GM19463 (cell line): Measurements from ENCODE around the gene SHISA2.

Experiments used
- ATAC-seq: cut with Tn5 transposase; IDR thresholded peaks from one replicate; pipeline ENCODE4 v1.9.1; 2021; ENCODE audit warnings: mild to moderate bottlenecking, moderate library complexity; ENCODE audit not compliant: unreplicated experiment

The SHISA2 gene

DNA sequence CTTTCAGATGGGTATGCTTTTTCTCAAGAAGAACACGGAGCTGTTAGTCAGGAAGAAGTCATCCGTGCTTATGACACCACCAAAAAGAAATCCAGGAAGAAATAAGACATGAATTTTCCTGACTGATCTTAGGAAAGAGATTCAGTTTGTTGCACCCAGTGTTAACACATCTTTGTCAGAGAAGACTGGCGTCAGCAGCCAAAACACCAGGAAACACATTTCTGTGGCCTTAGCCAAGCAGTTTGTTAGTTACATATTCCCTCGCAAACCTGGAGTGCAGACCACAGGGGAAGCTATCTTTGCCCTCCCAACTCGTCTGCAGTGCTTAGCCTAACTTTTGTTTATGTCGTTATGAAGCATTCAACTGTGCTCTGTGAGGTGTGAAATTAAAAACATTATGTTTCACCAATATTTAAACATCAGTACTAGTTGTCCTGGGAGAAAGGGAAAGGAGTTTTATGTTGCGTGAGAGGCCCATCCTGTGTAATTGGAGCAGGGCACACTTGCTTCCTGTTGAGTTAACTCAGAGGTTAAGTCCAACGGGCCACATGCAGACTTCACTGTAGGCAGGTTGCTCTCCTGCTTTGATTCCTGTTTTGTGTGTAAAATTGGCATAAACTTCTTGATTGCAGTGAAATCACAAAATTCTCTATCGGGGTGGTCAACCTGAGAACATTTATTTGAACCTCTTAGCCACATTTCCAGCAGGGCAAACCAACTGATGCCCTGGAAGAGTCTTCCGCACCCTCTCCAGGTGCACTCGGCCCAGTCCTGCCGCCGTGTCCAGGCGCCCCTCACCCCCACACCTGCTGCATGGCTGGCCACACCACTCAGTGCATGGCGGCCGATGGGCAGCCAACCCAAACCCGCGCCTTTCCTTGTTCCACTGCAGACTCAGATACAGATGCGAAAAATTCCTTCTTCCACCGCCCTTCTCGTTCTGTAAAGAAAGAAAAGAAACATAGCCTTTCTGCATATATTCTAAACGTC, 31.6 kb downstream of the SHISA2 start:
- no peak for ATAC-seq

DNA sequence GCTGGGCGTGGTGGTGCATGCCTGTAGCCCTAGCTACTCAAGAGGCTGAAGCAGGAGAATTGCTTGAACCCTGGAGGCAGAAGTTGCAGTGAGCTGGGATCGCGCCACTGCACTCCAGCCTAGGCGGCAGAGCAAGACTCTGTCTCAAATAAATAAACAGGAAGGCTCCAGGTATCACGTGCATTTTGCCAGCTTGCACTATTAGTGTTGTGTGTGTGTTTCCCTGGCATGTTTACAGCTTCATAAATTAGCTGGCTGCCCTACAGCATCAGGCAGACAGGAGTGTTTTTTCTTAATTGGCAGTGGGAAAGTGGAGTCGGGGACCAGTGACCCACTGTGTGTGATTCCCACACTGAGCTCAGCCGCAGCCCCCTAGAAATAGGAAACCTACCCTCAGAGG, 32.6 kb downstream of the SHISA2 start:
- ATAC-seq: no peak

DNA sequence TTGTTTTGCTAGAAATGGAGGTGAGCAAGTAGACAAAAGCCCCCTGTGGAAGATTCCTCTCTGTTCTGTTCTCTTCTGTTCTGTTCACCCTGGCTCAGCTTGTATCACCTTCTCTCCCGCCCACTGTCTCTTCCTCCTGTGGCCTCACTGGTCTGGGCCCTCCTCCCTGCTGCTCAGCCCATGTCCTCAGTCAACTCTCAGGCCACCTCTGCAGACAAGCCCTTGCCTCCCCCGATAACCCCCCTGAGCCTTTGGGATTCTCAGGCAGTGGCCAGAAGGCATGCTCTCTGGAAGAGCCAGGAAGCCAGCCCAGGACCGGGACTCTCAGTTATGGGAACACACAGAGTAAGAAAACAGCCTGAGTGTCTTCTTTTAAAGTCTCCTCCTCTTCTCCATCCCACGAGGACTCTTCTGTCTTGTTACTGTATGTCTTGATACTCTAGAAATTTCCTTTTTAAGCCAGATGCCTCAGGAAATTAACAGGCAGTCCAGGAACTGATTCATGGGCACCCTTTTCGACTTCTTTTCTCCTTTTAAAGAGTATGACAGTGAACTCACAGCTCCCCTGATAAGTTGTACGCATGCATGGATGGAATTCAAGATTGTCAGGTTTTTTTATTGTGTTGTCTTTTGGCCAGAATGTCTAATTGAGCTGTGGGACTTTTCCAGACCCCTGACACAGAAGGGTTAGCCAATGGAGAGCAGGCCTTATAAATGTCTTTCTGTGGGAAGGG, 33.7 kb downstream of the SHISA2 start:
- ATAC-seq: no peak

DNA sequence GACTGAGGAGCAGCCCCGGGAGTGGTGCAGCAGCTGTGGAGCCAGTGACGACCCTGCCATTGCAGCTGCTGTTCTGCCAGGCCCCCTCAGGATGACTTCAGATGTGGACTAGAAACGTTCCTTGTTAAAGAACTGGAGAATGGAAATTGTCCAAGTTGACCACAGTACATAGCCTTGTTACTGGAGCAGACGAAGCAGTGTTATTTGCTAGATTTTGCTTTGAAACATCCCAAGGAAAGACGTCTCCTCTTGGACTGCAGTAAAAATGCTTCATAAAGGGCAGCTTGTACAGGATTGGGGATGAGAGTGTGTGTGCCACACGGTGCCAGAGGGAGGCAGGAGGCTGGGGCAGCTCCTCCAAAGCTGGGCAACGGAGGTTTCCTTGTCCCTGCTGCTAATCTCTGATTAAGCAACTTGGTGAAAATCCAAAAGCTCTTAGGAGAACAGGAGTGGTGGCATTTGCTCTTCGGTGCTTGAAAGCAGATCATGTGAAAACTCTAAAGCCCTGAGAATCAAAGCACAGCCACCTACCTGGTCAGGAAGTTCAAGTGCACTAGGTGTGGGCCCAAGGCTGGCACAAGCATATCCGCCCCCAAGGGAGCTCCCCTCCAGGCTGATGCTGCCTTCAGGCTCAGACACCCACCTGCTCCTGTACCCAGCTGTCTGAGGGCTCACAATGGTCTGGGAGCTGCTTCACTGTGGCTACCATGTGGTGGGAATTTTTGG, 34.5 kb downstream of the SHISA2 start:
- ATAC-seq: no peak

DNA sequence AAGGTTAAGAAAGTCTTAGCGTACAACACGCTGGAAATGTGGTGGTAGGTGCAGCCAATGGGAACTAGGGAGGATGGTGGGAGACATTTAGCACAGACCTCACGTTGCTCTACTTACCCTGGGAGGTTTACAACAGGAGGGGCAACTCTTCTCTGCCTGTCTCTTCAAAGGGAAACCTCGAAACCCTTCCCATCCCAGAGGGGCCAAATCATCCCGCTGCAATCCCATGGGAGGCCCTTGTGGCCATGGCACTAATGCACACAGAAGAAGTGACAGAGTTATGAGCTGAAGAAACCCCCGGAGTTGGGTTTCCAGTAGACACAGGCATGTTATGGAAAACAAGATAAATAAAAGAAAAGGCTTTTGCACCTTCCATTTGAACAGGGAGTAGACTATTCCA, 35.6 kb downstream of the SHISA2 start:
- ATAC-seq: no peak

GRCh38 chr13:26015271-26016125, 36.3 kb downstream of the SHISA2 start:
- ATAC-seq: no peak

- ATAC-seq: no peak
These were observed 38.8 kb downstream of the SHISA2 start for GRCh38 chr13:26012995-26013394.

GRCh38 chr13:26011996-26012821, 39.6 kb downstream of the SHISA2 start:
- no peak for ATAC-seq

DNA sequence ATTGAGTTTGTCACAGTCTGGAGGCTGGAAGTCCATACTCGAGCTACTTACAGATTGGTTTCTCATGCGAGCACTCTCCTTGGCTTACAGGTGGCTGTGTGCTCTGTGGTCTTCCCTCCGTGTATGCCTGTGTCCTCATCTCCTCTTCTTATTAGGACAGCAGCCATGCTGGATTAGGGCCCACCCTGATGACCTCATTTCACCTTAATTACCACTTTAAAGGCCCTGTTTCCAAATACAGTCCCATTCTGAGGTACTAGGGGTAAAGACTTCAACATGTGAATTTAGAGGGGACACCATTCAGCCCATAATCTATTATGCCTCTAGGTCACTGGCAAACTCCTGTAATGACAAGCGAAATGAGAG, 40.6 kb downstream of the SHISA2 start:
- no peak for ATAC-seq

GRCh38 chr13:26010487-26011207, 41.2 kb downstream of the SHISA2 start:
- ATAC-seq: no peak

DNA sequence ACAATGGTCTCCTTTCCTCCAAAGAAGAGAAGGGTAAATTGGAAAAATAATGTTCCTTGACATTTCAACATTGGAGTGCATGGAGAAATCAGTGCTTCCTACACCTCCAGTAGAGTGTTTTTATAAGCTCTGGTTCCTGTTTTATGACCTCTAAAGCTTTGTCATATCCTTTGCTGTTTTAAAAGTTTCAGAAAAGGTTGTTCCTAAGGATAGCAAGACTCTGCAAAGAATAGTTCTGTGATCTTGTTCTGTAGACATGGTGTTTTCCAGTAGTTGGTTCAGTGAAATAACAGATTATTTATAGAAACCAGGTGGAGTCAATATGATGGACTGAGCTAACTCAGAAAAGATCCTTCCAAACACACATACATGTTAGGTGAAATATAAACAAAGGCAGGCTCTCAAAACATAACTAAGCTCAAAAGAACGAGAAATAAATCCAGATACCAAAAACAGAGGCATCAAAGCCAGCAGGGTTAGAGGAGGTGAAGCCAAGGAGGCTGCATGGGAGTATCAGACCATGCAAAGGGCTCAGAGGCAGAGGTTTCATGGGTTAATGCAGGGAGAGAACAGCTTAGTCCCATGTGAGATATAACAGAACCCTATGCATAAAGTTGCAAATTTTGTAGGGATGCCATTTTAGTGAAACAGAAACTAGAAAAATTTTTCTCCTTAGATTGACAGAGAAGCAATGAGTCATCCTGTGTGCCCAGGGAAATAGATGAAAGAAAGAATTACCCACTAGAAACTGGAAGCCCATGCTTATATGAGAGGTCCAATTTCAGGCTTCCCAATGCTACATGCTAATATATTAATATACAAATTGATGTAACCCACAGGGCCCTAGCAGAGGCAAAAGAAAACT, 44.3 kb downstream of the SHISA2 start:
- ATAC-seq: no peak
